ENCODE measurements around the gene RNPS1. TPM values are rescaled to one million over a fixed set of nuclear protein-coding genes. Genes with fewer than 3 reads are reported as not detected.

The RNPS1 gene
- polyA plus RNA-seq, 1 of the 3 experiments (the other 2 are of a cell fraction): 277 TPM

DNA sequence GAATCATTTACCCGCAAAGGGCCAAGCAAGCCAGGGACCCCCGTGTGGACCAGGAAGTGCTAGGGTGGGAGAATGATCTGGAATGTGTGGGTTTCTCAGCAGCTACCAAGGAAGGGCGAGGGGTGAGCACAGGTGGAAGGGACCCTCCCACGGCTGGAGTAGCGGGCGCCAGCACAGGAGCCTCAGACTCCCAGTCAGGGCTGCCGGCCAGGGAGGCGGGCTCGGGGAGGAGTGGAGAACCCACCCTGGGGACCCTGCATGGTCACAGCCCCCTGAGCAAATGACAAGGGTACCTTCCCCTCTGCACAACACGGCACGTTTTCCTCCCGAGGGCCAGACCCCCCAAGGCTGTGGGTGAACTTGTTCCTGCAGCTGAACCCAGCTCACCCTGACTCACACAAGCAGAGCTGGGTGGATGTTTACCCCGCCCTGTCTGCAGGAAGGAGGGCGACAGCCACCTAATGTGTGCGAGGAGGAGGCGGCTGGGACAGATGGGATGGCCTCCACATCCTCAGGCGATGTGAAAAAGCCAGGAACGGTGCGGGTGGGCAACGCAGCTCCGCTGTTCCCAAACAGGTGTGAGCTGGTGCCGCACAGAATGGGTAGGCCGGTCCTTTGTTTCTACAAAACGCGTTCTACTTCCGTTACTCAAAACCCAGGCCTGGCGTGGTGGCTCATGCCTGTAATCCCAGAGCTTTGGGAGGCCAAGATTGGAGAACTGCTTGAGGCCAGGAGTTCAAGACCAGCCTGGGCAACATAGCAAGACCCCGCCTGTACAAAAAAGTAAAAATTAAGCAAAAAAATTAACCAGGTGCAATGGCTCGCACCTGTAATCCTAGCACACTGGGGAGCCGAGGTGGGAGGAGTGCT is 22.8 kb downstream of the RNPS1 start:
- ChIA-PET CTCF (interaction anchor here (1.7 kb wide), 1 partner anchor 51 kb away, joined by 6 read pairs; no protein-coding TSS in a partner anchor), POLR2A (no interaction called here)
- Histone ChIP-seq H2AFZ (ENCODE audit: low read depth) (no peak overlapping the region), H3K9me2 (no peaks in the 10 kb centered on the region), H3K27ac (ENCODE audit: low read depth in 2 of 2, low read length in 1 of 2) (no peak overlapping the region), H3K9ac (no peak overlapping the region), H3F3A (replicated peaks; ENCODE audit: insufficient read depth) (peaks cover 4% of the 10 kb centered on the region), H3K9me3 (no peaks in the 10 kb centered on the region), H3K4me1 (ENCODE audit: control insufficient read depth in 1 of 2, insufficient read depth in 2 of 2, low read depth in 1 of 2, low read length in 1 of 2) (peaks cover 0 to 2% of the 10 kb centered on the region in 2 experiments; a peak in 1 of 4 replicates), H3K36me3 (replicated peaks in 1 of 2; ENCODE audit: control insufficient read depth in 1 of 2, insufficient read depth in 2 of 2, low read length in 1 of 2) (peaks cover 19 to 31% of the 10 kb centered on the region in 2 experiments), H3K79me2 (ENCODE audit: insufficient read depth) (peaks cover 32% of the 10 kb centered on the region), H3K4me2 (no peak overlapping the region), H3K27me3 (ENCODE audit: insufficient read depth) (no peaks in the 10 kb centered on the region), H3K4me3 (ENCODE audit: low read depth in 2 of 2, low read length in 1 of 2) (no peak overlapping the region), H4K20me1 (ENCODE audit: insufficient read depth) (no peaks in the 10 kb centered on the region)
- DNase-seq: peak; percentile 25
- WGBS (ENCODE audit: low lambda C conversion rate): 95% methylated on average over 24 of the region's 30 CpGs
- TF ChIP-seq NRF1 (IDR thresholded peaks at IDR 0.05; ENCODE audit: low read depth, low read length) (no peak), FOXJ3 (CRISPR knock-in tag; IDR thresholded peaks at IDR 0.05) (no peak), YY1 (IDR thresholded peaks at IDR 0.05; ENCODE audit: low read depth) (no peak), POLR2AphosphoS5 (IDR thresholded peaks at IDR 0.05; ENCODE audit: low read depth, low read length) (no peak), RCOR1 (IDR thresholded peaks at IDR 0.05; ENCODE audit: low read length) (no peak), RXRA (IDR thresholded peaks at IDR 0.05; ENCODE audit: borderline replicate concordance, low read depth) (no peak), MXI1 (IDR thresholded peaks at IDR 0.05; ENCODE audit: low read depth, low read length) (no peak), JUND (IDR thresholded peaks at IDR 0.05) (no peak), SIN3A (IDR thresholded peaks at IDR 0.05; ENCODE audit: borderline replicate concordance, low read depth, low read length) (no peak), TEAD4 (IDR thresholded peaks at IDR 0.05; ENCODE audit: borderline replicate concordance, insufficient read depth) (no peak), GABPA (IDR thresholded peaks at IDR 0.05; ENCODE audit: low read depth) (no peak), CHD2 (IDR thresholded peaks at IDR 0.05; ENCODE audit: low read length, partially characterized antibody) (no peak), EZH2phosphoT487 (IDR thresholded peaks at IDR 0.05; ENCODE audit: borderline replicate concordance, low read depth) (no peak), RFX5 (IDR thresholded peaks at IDR 0.05; ENCODE audit: low read length) (no peak)
- TF ChIP-seq, protein P1, sequence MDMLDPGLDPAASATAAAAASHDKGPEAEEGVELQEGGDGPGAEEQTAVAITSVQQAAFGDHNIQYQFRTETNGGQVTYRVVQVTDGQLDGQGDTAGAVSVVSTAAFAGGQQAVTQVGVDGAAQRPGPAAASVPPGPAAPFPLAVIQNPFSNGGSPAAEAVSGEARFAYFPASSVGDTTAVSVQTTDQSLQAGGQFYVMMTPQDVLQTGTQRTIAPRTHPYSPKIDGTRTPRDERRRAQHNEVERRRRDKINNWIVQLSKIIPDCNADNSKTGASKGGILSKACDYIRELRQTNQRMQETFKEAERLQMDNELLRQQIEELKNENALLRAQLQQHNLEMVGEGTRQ (IDR thresholded peaks at IDR 0.05; ENCODE audit: borderline replicate concordance, low read depth, low read length): no peak
- TF ChIP-seq, protein P2, sequence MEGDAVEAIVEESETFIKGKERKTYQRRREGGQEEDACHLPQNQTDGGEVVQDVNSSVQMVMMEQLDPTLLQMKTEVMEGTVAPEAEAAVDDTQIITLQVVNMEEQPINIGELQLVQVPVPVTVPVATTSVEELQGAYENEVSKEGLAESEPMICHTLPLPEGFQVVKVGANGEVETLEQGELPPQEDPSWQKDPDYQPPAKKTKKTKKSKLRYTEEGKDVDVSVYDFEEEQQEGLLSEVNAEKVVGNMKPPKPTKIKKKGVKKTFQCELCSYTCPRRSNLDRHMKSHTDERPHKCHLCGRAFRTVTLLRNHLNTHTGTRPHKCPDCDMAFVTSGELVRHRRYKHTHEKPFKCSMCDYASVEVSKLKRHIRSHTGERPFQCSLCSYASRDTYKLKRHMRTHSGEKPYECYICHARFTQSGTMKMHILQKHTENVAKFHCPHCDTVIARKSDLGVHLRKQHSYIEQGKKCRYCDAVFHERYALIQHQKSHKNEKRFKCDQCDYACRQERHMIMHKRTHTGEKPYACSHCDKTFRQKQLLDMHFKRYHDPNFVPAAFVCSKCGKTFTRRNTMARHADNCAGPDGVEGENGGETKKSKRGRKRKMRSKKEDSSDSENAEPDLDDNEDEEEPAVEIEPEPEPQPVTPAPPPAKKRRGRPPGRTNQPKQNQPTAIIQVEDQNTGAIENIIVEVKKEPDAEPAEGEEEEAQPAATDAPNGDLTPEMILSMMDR (IDR thresholded peaks at IDR 0.05): no peak
- TF ChIP-seq, protein P3, sequence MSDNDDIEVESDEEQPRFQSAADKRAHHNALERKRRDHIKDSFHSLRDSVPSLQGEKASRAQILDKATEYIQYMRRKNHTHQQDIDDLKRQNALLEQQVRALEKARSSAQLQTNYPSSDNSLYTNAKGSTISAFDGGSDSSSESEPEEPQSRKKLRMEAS (IDR thresholded peaks at IDR 0.05; ENCODE audit: low read depth): no peak
- TF ChIP-seq, protein P4, sequence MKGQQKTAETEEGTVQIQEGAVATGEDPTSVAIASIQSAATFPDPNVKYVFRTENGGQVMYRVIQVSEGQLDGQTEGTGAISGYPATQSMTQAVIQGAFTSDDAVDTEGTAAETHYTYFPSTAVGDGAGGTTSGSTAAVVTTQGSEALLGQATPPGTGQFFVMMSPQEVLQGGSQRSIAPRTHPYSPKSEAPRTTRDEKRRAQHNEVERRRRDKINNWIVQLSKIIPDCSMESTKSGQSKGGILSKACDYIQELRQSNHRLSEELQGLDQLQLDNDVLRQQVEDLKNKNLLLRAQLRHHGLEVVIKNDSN (IDR thresholded peaks at IDR 0.05; ENCODE audit: borderline replicate concordance, low read depth): no peak

Measured in SK-N-SH (cell line).